Measurements from ENCODE around the gene ATP6V0D1. TPM values are rescaled to one million over a fixed set of nuclear protein-coding genes. Genes with fewer than 3 reads are reported as not detected.

Gene ATP6V0D1
- total RNA-seq, 1 experiment from 2014 or later: 43.0 TPM

- Histone ChIP-seq H3K27ac (ENCODE audit: insufficient read length, low read depth, low read length) (no peak overlapping the region), H3K79me2 (ENCODE audit: insufficient read depth, low read length) (no peaks in the 10 kb centered on the region)
- no CpG with 5 or more reads among the region's 6 CpGs for WGBS (ENCODE audit: extremely low coverage, insufficient read length, low lambda C conversion rate)
These were observed 22.8 kb downstream of the ATP6V0D1 start for GRCh38 chr16:67458121-67458641.

More at GRCh38 chr16:67458121-67458641, 22.8 kb downstream of the ATP6V0D1 start:
- no peak overlapping the region for H2BK120ac ChIP-seq (ENCODE audit: low read depth, low read length, poor library complexity, severe bottlenecking)
- TF ChIP-seq CTCF (conservative IDR thresholded peaks at IDR 0.05): no peak
- no peak overlapping the region for H2AFZ ChIP-seq (ENCODE audit: low read length)
- no peak overlapping the region for H2BK15ac ChIP-seq (ENCODE audit: low read depth, low read length)
- H3K18ac ChIP-seq (ENCODE audit: insufficient read length, low read depth, low read length): no peak overlapping the region
- H3K79me1 ChIP-seq (ENCODE audit: insufficient read depth, low read depth, low read length, poor library complexity, severe bottlenecking): no peaks in the 10 kb centered on the region
- H3K4ac ChIP-seq (ENCODE audit: low read depth, low read length): no peak overlapping the region
- H3K36me3 Mint-ChIP-seq (ENCODE audit: insufficient read depth in 1 of 3, low read depth in 3 of 3): peaks cover 0 to 2% (median 1%) of the 10 kb centered on the region in 3 experiments; a peak in 3 of 7 replicates
- no peak overlapping the region for H2BK20ac ChIP-seq (ENCODE audit: low read depth, low read length, poor library complexity, severe bottlenecking)
- H3K27me3 Mint-ChIP-seq (ENCODE audit: low read depth): no peaks in the 10 kb centered on the region
- no peaks in the 10 kb centered on the region for H3K27me3 ChIP-seq (ENCODE audit: insufficient read depth, low read length)
- H2AK5ac ChIP-seq (ENCODE audit: insufficient read length, low read length): no peak overlapping the region
- no peak overlapping the region for H4K5ac ChIP-seq (ENCODE audit: insufficient read length, low read depth, low read length)
- H4K8ac ChIP-seq (replicated peaks; ENCODE audit: insufficient read length, low read depth, low read length): no peak overlapping the region
- H3K56ac ChIP-seq (ENCODE audit: insufficient read length, low read depth, low read length): no peak overlapping the region
- no peaks in the 10 kb centered on the region for H3K9me3 Mint-ChIP-seq
- DNase-seq: no peak
- no peak overlapping the region; the same call in 1 of the 2 replicates for H3K14ac ChIP-seq (ENCODE audit: insufficient read depth, low read length)
- peaks cover 7 to 10% of the 10 kb centered on the region in 2 experiments for H3K4me1 Mint-ChIP-seq
- no peak overlapping the region for H3K4me2 ChIP-seq (ENCODE audit: insufficient read depth, insufficient read length, low read length)
- no peak overlapping the region for H2BK5ac ChIP-seq (ENCODE audit: insufficient read length, low read length)
- H4K91ac ChIP-seq (ENCODE audit: insufficient read length, low read depth, low read length): no peak overlapping the region
- H3K4me3 Mint-ChIP-seq: no peak overlapping the region
- no peaks in the 10 kb centered on the region for H3K23me2 ChIP-seq (ENCODE audit: insufficient read length, low read depth, low read length, poor library complexity, severe bottlenecking)
- H2BK12ac ChIP-seq (ENCODE audit: insufficient read length, low read depth, low read length): no peak overlapping the region
- no peak overlapping the region for H3K9ac ChIP-seq (ENCODE audit: extremely low read depth, insufficient read length, low read length)
- H4K20me1 ChIP-seq (ENCODE audit: control insufficient read depth, insufficient read depth, insufficient read length): no peaks in the 10 kb centered on the region
- no peaks in the 10 kb centered on the region for H3K4me1 ChIP-seq (ENCODE audit: insufficient read depth, low read length)
- no peaks in the 10 kb centered on the region for H3K9me3 ChIP-seq (ENCODE audit: control insufficient read depth, low read depth, low read length)
- H3K27ac Mint-ChIP-seq: peak overlapping the region in 1 of 3 experiments; percentile 27; a peak in 1 of 7 replicates
- no peak overlapping the region for H3T11ph ChIP-seq (ENCODE audit: low read length)
- no peak overlapping the region for H3K23ac ChIP-seq (ENCODE audit: insufficient read length, low read depth, low read length)

All from H9 (cell line).